Spleen (tissue), 7 donors: ENCODE measurements around the gene TEK.

Source experiments
- CTCF ChIP-seq, 11 experiments: fragments of 200-600 bp in 7 of 11; fragments of 450-650 bp in 4 of 11; sonication (generic) in 4 of 11; IDR thresholded peaks in 8 of 11; conservative IDR thresholded peaks in 3 of 11; 1 replicate in 7 of 11; 2 replicates in 4 of 11; pipeline versions ENCODE4 v1.4.0 to v1.8.0; 2016 to 2021; ENCODE audit warnings: antibody characterized with exemption in 11 of 11, inconsistent platforms in 4 of 11, mild to moderate bottlenecking in 1 of 11
- POLR2A ChIP-seq, 3 donors: fragments of 450-650 bp; IDR thresholded peaks; one replicate each; pipeline ENCODE4 v1.5.1; 2017; ENCODE audit warnings: antibody characterized with exemption in 3 of 3, mild to moderate bottlenecking in 1 of 3
- POLR2AphosphoS5 ChIP-seq, 3 donors: sonication (generic); formaldehyde crosslinking; IDR thresholded peaks; one replicate each; pipeline ENCODE4 v1.5.1; 2017; ENCODE audit warnings: antibody characterized with exemption in 3 of 3
- donor health status: DM: no; HTN: no; CAD: no; lungs with moderate emphysema.
- donor health status: DM: no; HTN: no; CAD: no.
- donor health status: DM: no; HTN: no; CAD: no.

- TF ChIP-seq CTCF (IDR thresholded peaks at IDR 0.05 in 8 of 11, conservative IDR thresholded peaks at IDR 0.05 in 3 of 11) (no peak), POLR2A (IDR thresholded peaks at IDR 0.05) (no peak), POLR2AphosphoS5 (IDR thresholded peaks at IDR 0.05) (no peak)
These were observed 42.8 kb downstream of the TEK start for GRCh38 chr9:27151693-27152404.
